Measurements from ENCODE around the gene ACTN4. TPM values are rescaled to one million over a fixed set of nuclear protein-coding genes. Genes with fewer than 3 reads are reported as not detected.

Gene ACTN4
- total RNA-seq, 1 donor from 2014 or later, result 152 TPM

- no peak for DNase-seq
Observed at GRCh38 chr19:38678217-38678890, 30.9 kb downstream of the ACTN4 start.

GRCh38 chr19:38678891-38679494 is 31.5 kb downstream of the ACTN4 start:
- DNase-seq, result no peak

- DNase-seq, result no peak
Observed at GRCh38 chr19:38679839-38680238, 32.4 kb downstream of the ACTN4 start.

GRCh38 chr19:38682195-38682867 is 34.9 kb downstream of the ACTN4 start:
- DNase-seq, result no peak

- DNase-seq, result no peak
Observed at GRCh38 chr19:38682872-38683392, 35.5 kb downstream of the ACTN4 start.

- DNase-seq, result no peak
Observed at GRCh38 chr19:38683393-38684077, 36.1 kb downstream of the ACTN4 start.

GRCh38 chr19:38684078-38684861 is 36.8 kb downstream of the ACTN4 start:
- no peak for DNase-seq

GRCh38 chr19:38684862-38685665 is 37.6 kb downstream of the ACTN4 start:
- no peak for DNase-seq

- no peak for DNase-seq
Observed at GRCh38 chr19:38685666-38686529, 38.4 kb downstream of the ACTN4 start.

- no peak for DNase-seq
Observed at GRCh38 chr19:38686530-38686888, 39.1 kb downstream of the ACTN4 start.

GRCh38 chr19:38687837-38688378 is 40.5 kb downstream of the ACTN4 start:
- DNase-seq, result no peak

GRCh38 chr19:38690146-38690545 is 42.7 kb downstream of the ACTN4 start:
- DNase-seq, result no peak

- DNase-seq, result no peak
Observed at GRCh38 chr19:38690832-38691231, 43.4 kb downstream of the ACTN4 start.

- no peak for DNase-seq
Observed at GRCh38 chr19:38691938-38692457, 44.5 kb downstream of the ACTN4 start.

- no peak for DNase-seq
Observed at GRCh38 chr19:38692458-38693379, 45.3 kb downstream of the ACTN4 start.

GRCh38 chr19:38693380-38694223 is 46.2 kb downstream of the ACTN4 start:
- DNase-seq, result peak; percentile 43

GRCh38 chr19:38695317-38695683 is 47.9 kb downstream of the ACTN4 start:
- DNase-seq, result no peak
